H1 (cell line): Measurements from ENCODE around the gene SPSB2. TPM values are rescaled to one million over a fixed set of nuclear protein-coding genes. Genes with fewer than 3 reads are reported as not detected.

Experiments
- ASH2L ChIP-seq: fragments of 200-600, 300-600 bp; sonication (generic); IDR thresholded peaks from one replicate; pipeline ENCODE4 v1.7.1; 2017; ENCODE audit warnings: low read length
- BACH1 ChIP-seq: IDR thresholded peaks from 2 replicates; pipeline ENCODE4 v1.6.1; 2012; ENCODE audit warnings: low read length, improper control_type of control experiment
- BCL11A ChIP-seq, 2 experiments: IDR thresholded peaks; one replicate each; pipeline ENCODE4 v1.6.1; 2011; ENCODE audit warnings: low read depth in 2 of 2, low read length in 2 of 2, mild to moderate bottlenecking in 2 of 2
- CREB1 ChIP-seq: IDR thresholded peaks from 2 replicates; pipeline ENCODE4 v1.6.1; 2012; ENCODE audit warnings: inconsistent platforms
- GABPA ChIP-seq: IDR thresholded peaks from 2 replicates; pipeline ENCODE4 v1.6.1; 2011; ENCODE audit warnings: mild to moderate bottlenecking, low read length, moderate library complexity, borderline replicate concordance; ENCODE audit not compliant: insufficient read depth
- KDM5A ChIP-seq: fragments of 200-600 bp; IDR thresholded peaks from 2 replicates; pipeline ENCODE4 v1.7.1; 2012; ENCODE audit warnings: mild to moderate bottlenecking, low read length, inconsistent platforms, mixed read lengths
- TBP ChIP-seq: IDR thresholded peaks from 2 replicates; pipeline ENCODE4 v1.6.1; 2011; ENCODE audit warnings: low read depth, low read length, improper control_type of control experiment
- polyA plus RNA-seq, 7 experiments: library from polyadenylated mRNA; depleted of rRNA in 3 of 7; stranded (reverse) in 5 of 7; unstranded in 2 of 7; fragments of >200 nt in 5 of 7; fragments of 200-250 nt in 2 of 7; gene quantifications; 1 replicate in 5 of 7; 2 replicates in 1 of 7; 4 replicates in 1 of 7; pipeline versions ENCODE4 v1.2.1 to v1.2.3, GENCODE V29; 2011 to 2013; ENCODE audit warnings: missing spikeins in 2 of 7, mixed read lengths in 2 of 7
- total RNA-seq: library from RNA; stranded (reverse); fragmentation: NEBNext Ultra II Directional; extraction: Animal tissue kit (Norgen Biotek cat#: 25700); gene quantifications from 2 replicates; pipeline ENCODE4 v1.2.1, GENCODE V29; 2021

Gene SPSB2
- total and polyA plus RNA-seq, 2 of the 8 experiments (the other 6 are each of a cell fraction or from before 2014, with no cell fraction given), result 13.0 to 23.2 TPM

GRCh38 chr12:6921996-6922946, 49.2 kb upstream of the SPSB2 start (continued):
- no peak for TF ChIP-seq BACH1
- TF ChIP-seq CREB1, result no peak
- TF ChIP-seq TBP, result no peak
- no peak for TF ChIP-seq GABPA
- TF ChIP-seq ASH2L, result no peak
- TF ChIP-seq BCL11A (IDR thresholded peaks at IDR 0.05; ENCODE audit: low read depth in 2 of 2, low read length in 2 of 2), result no peak
- no peak for TF ChIP-seq KDM5A
